MM.1S (cell line): ENCODE measurements around the gene VPS52.

ENCODE experiments used
- CTCF ChIP-seq: fragments of 300-600 bp; sonication (generic); IDR thresholded peaks from 2 replicates; pipeline ENCODE4 v1.5.1; 2016; ENCODE audit warnings: antibody characterized with exemption, low read length, mixed read lengths
- EZH2 ChIP-seq: fragments of 300-600 bp; sonication (generic); optimal IDR thresholded peaks from 2 replicates; pipeline ENCODE3; 2017; ENCODE audit warnings: low read depth, mild to moderate bottlenecking, antibody characterized with exemption, low read length, mixed read lengths

GRCh38 chr6:33314515-33314942 is 42.9 kb upstream of the VPS52 start:
- TF ChIP-seq CTCF (no peak), EZH2 (no peak)
